22Rv1 (cell line): Measurements from ENCODE around the gene CNOT4.

Experiments
- H3K27ac ChIP-seq: fragments of 450-650 bp; 2 replicates; pipeline ENCODE4 v1.5.1; 2017
- CTCF ChIP-seq: fragments of 450-650 bp; IDR thresholded peaks from 2 replicates; pipeline ENCODE4 v1.5.1; 2017; ENCODE audit warnings: mild to moderate bottlenecking
- ZFX ChIP-seq: fragments of 450-650 bp; IDR thresholded peaks from 2 replicates; pipeline ENCODE4 v1.6.1; 2017; ENCODE audit warnings: antibody characterized with exemption, borderline replicate concordance

CNOT4 gene

GRCh38 chr7:135389971-135390370 lies 119.9 kb downstream of the CNOT4 start:
- no peak overlapping the region for H3K27ac ChIP-seq
- TF ChIP-seq ZFX, result no peak
- TF ChIP-seq CTCF, result no peak

GRCh38 chr7:135388616-135389015 lies 121.3 kb downstream of the CNOT4 start:
- no peak overlapping the region for H3K27ac ChIP-seq
- no peak for TF ChIP-seq CTCF
- no peak for TF ChIP-seq ZFX

GRCh38 chr7:135386776-135387175 lies 123.1 kb downstream of the CNOT4 start:
- no peak overlapping the region for H3K27ac ChIP-seq
- no peak for TF ChIP-seq ZFX
- no peak for TF ChIP-seq CTCF

- TF ChIP-seq CTCF (no peak), ZFX (no peak)
- no peak overlapping the region for H3K27ac ChIP-seq
Observed at GRCh38 chr7:135386181-135386580, 123.7 kb downstream of the CNOT4 start.

GRCh38 chr7:135385209-135385608 lies 124.7 kb downstream of the CNOT4 start:
- no peak overlapping the region for H3K27ac ChIP-seq
- TF ChIP-seq ZFX (no peak), CTCF (no peak)

GRCh38 chr7:135383525-135384175 lies 126.3 kb downstream of the CNOT4 start:
- no peak for TF ChIP-seq CTCF
- no peak for TF ChIP-seq ZFX
- no peak overlapping the region for H3K27ac ChIP-seq

GRCh38 chr7:135382173-135382572 lies 127.7 kb downstream of the CNOT4 start:
- TF ChIP-seq ZFX (no peak), CTCF (no peak)
- no peak overlapping the region for H3K27ac ChIP-seq
